ENCODE measurements around the gene CACUL1. TPM values are rescaled to one million over a fixed set of nuclear protein-coding genes. Genes with fewer than 3 reads are reported as not detected.
"Not testable (repeated sequence)": the region's sequence is repeated elsewhere in the genome, so short reads cannot be mapped to it uniquely, and the experiment has no call there.

The CACUL1 gene
- polyA plus RNA-seq, 1 donor = 24.1 TPM

GRCh38 chr10:118790058-118790457, 35.3 kb upstream of the CACUL1 start:
- Histone ChIP-seq H3K36me3 (ENCODE audit: control insufficient read depth, insufficient read depth, low read length) (no peaks in the 10 kb centered on the region), H3K4me3 (ENCODE audit: low read length) (no peak overlapping the region), H3K4me1 (ENCODE audit: control insufficient read depth, insufficient read depth, low read length) (no peaks in the 10 kb centered on the region), H3K27ac (ENCODE audit: low read length) (no peak overlapping the region), H3K9me3 (ENCODE audit: control insufficient read depth, low read depth, low read length) (peaks cover 2% of the 10 kb centered on the region), H3K27me3 (ENCODE audit: control insufficient read depth, insufficient read depth, low read length) (no peaks in the 10 kb centered on the region)
- 98% methylated on average over 7 of the region's 7 CpGs for WGBS (ENCODE audit: insufficient coverage, low lambda C conversion rate)
- DNase-seq = no peak

GRCh38 chr10:118785551-118785950, 30.8 kb upstream of the CACUL1 start:
- H3K4me3 ChIP-seq (ENCODE audit: low read length) = no peak overlapping the region
- no peaks in the 10 kb centered on the region for H3K9me3 ChIP-seq (ENCODE audit: control insufficient read depth, low read depth, low read length)
- WGBS (ENCODE audit: insufficient coverage, low lambda C conversion rate) = 50% methylated on average over 1 of the region's 5 CpGs
- no peaks in the 10 kb centered on the region for H3K4me1 ChIP-seq (ENCODE audit: control insufficient read depth, insufficient read depth, low read length)
- no peaks in the 10 kb centered on the region for H3K27me3 ChIP-seq (ENCODE audit: control insufficient read depth, insufficient read depth, low read length)
- no peak overlapping the region for H3K27ac ChIP-seq (ENCODE audit: low read length)
- H3K36me3 ChIP-seq (ENCODE audit: control insufficient read depth, insufficient read depth, low read length) = no peaks in the 10 kb centered on the region
- DNase-seq = no peak

- Histone ChIP-seq H3K27ac (ENCODE audit: low read length) (no peak overlapping the region), H3K27me3 (ENCODE audit: control insufficient read depth, insufficient read depth, low read length) (no peaks in the 10 kb centered on the region), H3K36me3 (ENCODE audit: control insufficient read depth, insufficient read depth, low read length) (no peaks in the 10 kb centered on the region), H3K4me1 (ENCODE audit: control insufficient read depth, insufficient read depth, low read length) (no peaks in the 10 kb centered on the region), H3K4me3 (ENCODE audit: low read length) (no peak overlapping the region), H3K9me3 (ENCODE audit: control insufficient read depth, low read depth, low read length) (no peaks in the 10 kb centered on the region)
- WGBS (ENCODE audit: insufficient coverage, low lambda C conversion rate) = no CpG with 5 or more reads among the region's 24 CpGs
- no peak for DNase-seq
Measured at GRCh38 chr10:118783776-118784545, 29.2 kb upstream of the CACUL1 start.

- H3K27ac ChIP-seq (ENCODE audit: low read length); H3K4me3 ChIP-seq (ENCODE audit: low read length); H3K36me3 ChIP-seq (ENCODE audit: control insufficient read depth, insufficient read depth, low read length); H3K27me3 ChIP-seq (ENCODE audit: control insufficient read depth, insufficient read depth, low read length); H3K4me1 ChIP-seq (ENCODE audit: control insufficient read depth, insufficient read depth, low read length); DNase-seq; H3K9me3 ChIP-seq (ENCODE audit: control insufficient read depth, low read depth, low read length): not testable (repeated sequence)
- WGBS (ENCODE audit: insufficient coverage, low lambda C conversion rate) = no CpG with 5 or more reads among the region's 31 CpGs
Measured at GRCh38 chr10:118782916-118783465, 28.2 kb upstream of the CACUL1 start.

- H3K27ac ChIP-seq (ENCODE audit: low read length) = no peak overlapping the region
Measured at GRCh38 chr10:118781541-118781940, 26.8 kb upstream of the CACUL1 start.

GRCh38 chr10:118778727-118779126, 24.0 kb upstream of the CACUL1 start:
- Histone ChIP-seq H3K9me3 (ENCODE audit: control insufficient read depth, low read depth, low read length) (no peaks in the 10 kb centered on the region), H3K36me3 (ENCODE audit: control insufficient read depth, insufficient read depth, low read length) (no peaks in the 10 kb centered on the region), H3K4me3 (ENCODE audit: low read length) (no peak overlapping the region), H3K27ac (ENCODE audit: low read length) (no peak overlapping the region), H3K4me1 (ENCODE audit: control insufficient read depth, insufficient read depth, low read length) (no peaks in the 10 kb centered on the region), H3K27me3 (ENCODE audit: control insufficient read depth, insufficient read depth, low read length) (no peaks in the 10 kb centered on the region)
- no peak for DNase-seq
- WGBS (ENCODE audit: insufficient coverage, low lambda C conversion rate) = no CpG with 5 or more reads among the region's 7 CpGs

More at GRCh38 chr10:118781541-118781940, 26.8 kb upstream of the CACUL1 start:
- no peak for DNase-seq
- Histone ChIP-seq H3K4me1 (ENCODE audit: control insufficient read depth, insufficient read depth, low read length) (no peaks in the 10 kb centered on the region), H3K4me3 (ENCODE audit: low read length) (no peak overlapping the region), H3K36me3 (ENCODE audit: control insufficient read depth, insufficient read depth, low read length) (no peaks in the 10 kb centered on the region), H3K9me3 (ENCODE audit: control insufficient read depth, low read depth, low read length) (no peaks in the 10 kb centered on the region), H3K27me3 (ENCODE audit: control insufficient read depth, insufficient read depth, low read length) (no peaks in the 10 kb centered on the region)
- no CpG with 5 or more reads among the region's 4 CpGs for WGBS (ENCODE audit: insufficient coverage, low lambda C conversion rate)

- Histone ChIP-seq H3K36me3 (ENCODE audit: control insufficient read depth, insufficient read depth, low read length) (no peaks in the 10 kb centered on the region), H3K9me3 (ENCODE audit: control insufficient read depth, low read depth, low read length) (no peaks in the 10 kb centered on the region), H3K4me3 (ENCODE audit: low read length) (no peak overlapping the region), H3K27me3 (ENCODE audit: control insufficient read depth, insufficient read depth, low read length) (no peaks in the 10 kb centered on the region), H3K27ac (ENCODE audit: low read length) (no peak overlapping the region), H3K4me1 (ENCODE audit: control insufficient read depth, insufficient read depth, low read length) (no peaks in the 10 kb centered on the region)
- WGBS (ENCODE audit: insufficient coverage, low lambda C conversion rate) = no CpG with 5 or more reads among the region's 5 CpGs
- DNase-seq = no peak
Measured at GRCh38 chr10:118776960-118777359, 22.2 kb upstream of the CACUL1 start.

- no peaks in the 10 kb centered on the region for H3K27me3 ChIP-seq (ENCODE audit: control insufficient read depth, insufficient read depth, low read length)
- WGBS (ENCODE audit: insufficient coverage, low lambda C conversion rate) = no CpG with 5 or more reads among the region's 3 CpGs
- no peaks in the 10 kb centered on the region for H3K36me3 ChIP-seq (ENCODE audit: control insufficient read depth, insufficient read depth, low read length)
- no peak overlapping the region for H3K4me3 ChIP-seq (ENCODE audit: low read length)
- DNase-seq = no peak
- H3K9me3 ChIP-seq (ENCODE audit: control insufficient read depth, low read depth, low read length) = no peaks in the 10 kb centered on the region
- H3K27ac ChIP-seq (ENCODE audit: low read length) = no peak overlapping the region
- no peaks in the 10 kb centered on the region for H3K4me1 ChIP-seq (ENCODE audit: control insufficient read depth, insufficient read depth, low read length)
Measured at GRCh38 chr10:118776033-118776432, 21.3 kb upstream of the CACUL1 start.

GRCh38 chr10:118775478-118775877, 20.7 kb upstream of the CACUL1 start:
- Histone ChIP-seq H3K9me3 (ENCODE audit: control insufficient read depth, low read depth, low read length) (no peaks in the 10 kb centered on the region), H3K36me3 (ENCODE audit: control insufficient read depth, insufficient read depth, low read length) (no peaks in the 10 kb centered on the region), H3K27me3 (ENCODE audit: control insufficient read depth, insufficient read depth, low read length) (no peaks in the 10 kb centered on the region), H3K27ac (ENCODE audit: low read length) (no peak overlapping the region), H3K4me1 (ENCODE audit: control insufficient read depth, insufficient read depth, low read length) (no peaks in the 10 kb centered on the region), H3K4me3 (ENCODE audit: low read length) (no peak overlapping the region)
- no peak for DNase-seq
- WGBS (ENCODE audit: insufficient coverage, low lambda C conversion rate) = 86% methylated on average over 4 of the region's 7 CpGs

- WGBS (ENCODE audit: insufficient coverage, low lambda C conversion rate) = no CpG with 5 or more reads among the region's 4 CpGs
- DNase-seq = no peak
- Histone ChIP-seq H3K4me1 (ENCODE audit: control insufficient read depth, insufficient read depth, low read length) (no peaks in the 10 kb centered on the region), H3K9me3 (ENCODE audit: control insufficient read depth, low read depth, low read length) (no peaks in the 10 kb centered on the region), H3K27ac (ENCODE audit: low read length) (no peak overlapping the region), H3K27me3 (ENCODE audit: control insufficient read depth, insufficient read depth, low read length) (no peaks in the 10 kb centered on the region), H3K36me3 (ENCODE audit: control insufficient read depth, insufficient read depth, low read length) (no peaks in the 10 kb centered on the region), H3K4me3 (ENCODE audit: low read length) (no peak overlapping the region)
Measured at GRCh38 chr10:118773041-118773440, 18.3 kb upstream of the CACUL1 start.

GRCh38 chr10:118771976-118772375, 17.2 kb upstream of the CACUL1 start:
- Histone ChIP-seq H3K36me3 (ENCODE audit: control insufficient read depth, insufficient read depth, low read length) (no peaks in the 10 kb centered on the region), H3K27ac (ENCODE audit: low read length) (no peak overlapping the region), H3K4me3 (ENCODE audit: low read length) (no peak overlapping the region), H3K27me3 (ENCODE audit: control insufficient read depth, insufficient read depth, low read length) (no peaks in the 10 kb centered on the region), H3K4me1 (ENCODE audit: control insufficient read depth, insufficient read depth, low read length) (no peaks in the 10 kb centered on the region), H3K9me3 (ENCODE audit: control insufficient read depth, low read depth, low read length) (no peaks in the 10 kb centered on the region)
- no peak for DNase-seq
- WGBS (ENCODE audit: insufficient coverage, low lambda C conversion rate) = no CpG with 5 or more reads among the region's 3 CpGs
